GM11168 (cell line): Measurements from ENCODE around the gene MEGF8.

Experiments used
- in situ Hi-C: fragments of 300-500 bp; cut with MboI; formaldehyde crosslinking; loops from one replicate; pipeline ENCODE4 v1.12.0; 2022; ENCODE audit warnings: low sequenced_read_pairs; ENCODE audit not compliant: unreplicated experiment

Gene MEGF8

DNA sequence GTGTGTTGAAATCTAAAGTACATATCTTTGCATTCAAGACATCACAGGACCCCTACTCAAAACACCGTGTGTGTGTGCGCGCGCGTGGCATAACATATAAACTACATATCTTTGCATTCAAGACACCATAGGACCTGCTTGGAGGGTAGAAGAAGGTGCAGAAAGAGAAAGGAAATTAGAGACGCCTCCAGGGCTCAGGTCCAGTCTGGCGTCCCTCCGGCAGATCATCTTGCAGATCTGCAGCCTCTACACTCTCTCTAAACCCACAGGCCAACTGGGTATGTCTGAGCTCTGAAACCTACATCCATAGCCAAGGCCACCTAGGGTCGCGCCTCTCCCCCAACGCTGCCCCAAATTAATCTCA, 22.4 kb upstream of the MEGF8 start:
- in situ Hi-C loops, result no loop called here

DNA sequence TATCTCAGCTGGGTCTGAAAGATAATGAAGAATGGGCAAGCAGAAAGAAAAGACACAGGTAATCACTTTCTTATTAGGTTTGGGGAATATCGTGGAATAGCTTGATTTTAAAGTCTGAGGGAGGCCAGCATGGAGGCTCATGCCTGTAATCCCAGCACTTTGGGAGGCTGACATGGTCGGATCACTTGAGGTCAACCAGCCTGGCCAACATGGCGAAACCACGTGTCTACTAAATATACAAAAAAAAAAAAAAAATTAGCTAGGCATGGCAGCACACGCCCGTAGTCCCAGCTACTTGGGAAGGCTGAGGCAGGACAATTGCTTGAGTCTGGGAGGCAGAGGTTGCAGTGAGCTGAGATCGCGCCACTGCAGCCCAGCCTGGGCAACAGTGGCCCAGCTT, 21.6 kb upstream of the MEGF8 start:
- in situ Hi-C loops, result no loop called here

DNA sequence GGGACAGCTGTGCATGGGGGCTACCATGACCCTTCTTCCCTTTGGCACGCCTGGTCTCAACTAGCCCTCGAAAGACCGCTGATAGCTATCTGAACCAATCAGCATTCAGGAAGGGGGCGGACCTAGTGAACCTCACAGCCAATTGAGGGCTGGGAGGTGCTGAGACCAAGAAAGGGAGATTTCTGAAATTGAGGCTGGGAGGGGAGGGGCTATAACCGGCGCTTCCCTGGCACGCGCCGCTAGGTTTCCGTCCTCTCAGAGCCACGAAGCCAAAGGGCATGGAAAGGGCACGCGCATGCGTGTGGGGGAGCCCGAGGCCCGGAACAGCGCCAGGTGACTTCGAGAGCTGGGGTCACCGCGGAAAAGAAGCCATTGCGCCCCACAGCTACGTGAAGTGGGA, 18.8 kb upstream of the MEGF8 start:
- in situ Hi-C loops, result no loop called here

DNA sequence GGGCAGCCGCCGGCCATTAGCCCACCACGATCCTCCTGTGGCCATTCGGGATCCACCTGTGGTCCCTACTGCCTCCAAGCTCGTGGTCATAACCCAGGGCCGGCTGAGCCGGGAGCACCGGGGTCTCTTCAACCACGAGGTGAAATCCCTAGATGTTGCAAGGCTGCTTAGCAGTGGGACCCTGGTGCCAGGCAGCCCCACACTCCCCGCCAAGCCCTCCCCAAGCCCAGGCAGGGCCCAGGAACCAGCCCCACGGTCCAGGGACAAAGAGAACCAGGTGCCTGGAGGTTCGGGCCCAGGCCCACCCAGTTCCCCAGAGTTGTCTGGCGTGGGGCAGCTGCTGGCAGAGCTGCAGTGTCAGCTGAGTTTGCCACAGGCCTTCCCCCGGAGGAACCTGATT, 15.7 kb upstream of the MEGF8 start:
- in situ Hi-C loops, result no loop called here

DNA sequence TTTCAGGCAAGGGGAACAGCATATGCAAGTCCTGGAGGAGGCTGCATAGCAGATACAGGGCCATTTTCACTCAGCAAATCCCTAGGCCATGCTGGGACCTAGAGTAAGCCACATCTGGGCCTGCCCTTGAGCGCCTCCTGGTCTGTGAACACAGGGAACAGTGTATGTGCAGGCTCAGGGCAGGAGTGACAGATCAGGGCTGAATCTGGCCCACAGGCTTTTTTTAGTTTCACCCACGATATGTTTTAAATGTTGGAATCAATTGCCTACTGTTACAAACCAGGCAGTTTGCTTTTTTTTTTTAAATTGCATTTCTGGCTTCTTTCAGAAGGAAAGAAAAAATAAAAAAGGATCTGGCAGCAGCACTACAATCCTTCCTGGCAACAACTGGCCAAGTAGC, 13.8 kb upstream of the MEGF8 start:
- in situ Hi-C loops, result no loop called here

DNA sequence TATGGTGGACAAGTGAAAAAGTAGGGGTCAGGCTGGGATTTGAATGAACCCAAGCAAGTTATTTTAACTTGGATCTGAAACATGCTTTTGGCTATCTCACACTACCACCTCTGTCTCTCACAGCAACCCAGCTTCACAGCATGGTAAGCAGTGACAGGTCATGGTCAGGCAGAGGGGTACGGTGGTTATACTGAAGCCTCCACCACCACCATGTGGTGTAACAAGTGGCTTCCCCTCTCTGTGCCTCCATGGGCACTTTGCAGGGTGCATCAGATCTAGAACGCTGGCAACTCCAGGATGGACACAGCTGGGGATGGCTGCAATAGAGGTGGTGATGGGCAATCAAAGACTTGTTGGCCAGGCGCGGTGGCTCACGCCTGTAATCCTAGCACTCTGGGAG, 13.1 kb upstream of the MEGF8 start:
- in situ Hi-C loops, result no loop called here

DNA sequence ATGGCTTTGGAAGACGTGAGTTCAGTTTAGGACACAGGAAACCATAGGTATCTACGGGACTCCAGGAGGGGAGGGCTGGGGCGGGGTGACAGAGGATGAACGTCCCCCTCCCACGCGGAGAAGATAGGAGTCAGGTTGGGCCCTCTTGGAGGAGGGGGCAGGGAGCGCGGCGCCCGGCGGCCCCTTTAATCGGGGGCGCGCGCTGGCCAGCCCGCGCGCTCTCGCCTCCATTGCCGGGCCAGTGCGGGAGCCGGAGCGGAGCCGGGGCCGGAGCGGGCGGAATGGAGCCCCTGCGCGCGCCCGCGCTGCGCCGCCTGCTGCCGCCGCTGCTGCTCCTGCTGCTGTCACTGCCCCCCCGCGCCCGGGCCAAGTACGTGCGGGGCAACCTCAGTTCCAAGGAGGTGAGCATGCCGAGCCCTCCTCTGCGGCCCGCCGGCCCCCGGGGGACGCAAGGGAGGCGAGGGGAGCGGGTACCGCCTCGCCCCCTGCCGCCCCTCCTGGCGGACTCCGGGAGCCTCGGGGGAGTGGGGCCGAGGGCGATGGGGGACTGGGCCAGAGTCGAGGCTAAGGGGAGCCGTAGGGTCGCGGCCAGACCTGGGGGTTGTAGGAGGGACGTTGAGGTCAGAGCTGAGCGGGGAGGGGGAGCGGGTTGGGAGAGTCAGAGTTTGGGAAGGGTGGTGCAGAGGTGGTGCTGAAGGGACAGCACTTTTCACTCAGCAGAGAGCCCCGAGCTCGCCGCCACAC, 12.2 kb upstream of the MEGF8 start, which contains the start of gene TMEM145:
Gene TMEM145 (plus strand): TSS at position 214 of the 744 bp plus-strand sequence. CDS start 68 bp downstream, at position 282.
- in situ Hi-C loops, result no loop called here

DNA sequence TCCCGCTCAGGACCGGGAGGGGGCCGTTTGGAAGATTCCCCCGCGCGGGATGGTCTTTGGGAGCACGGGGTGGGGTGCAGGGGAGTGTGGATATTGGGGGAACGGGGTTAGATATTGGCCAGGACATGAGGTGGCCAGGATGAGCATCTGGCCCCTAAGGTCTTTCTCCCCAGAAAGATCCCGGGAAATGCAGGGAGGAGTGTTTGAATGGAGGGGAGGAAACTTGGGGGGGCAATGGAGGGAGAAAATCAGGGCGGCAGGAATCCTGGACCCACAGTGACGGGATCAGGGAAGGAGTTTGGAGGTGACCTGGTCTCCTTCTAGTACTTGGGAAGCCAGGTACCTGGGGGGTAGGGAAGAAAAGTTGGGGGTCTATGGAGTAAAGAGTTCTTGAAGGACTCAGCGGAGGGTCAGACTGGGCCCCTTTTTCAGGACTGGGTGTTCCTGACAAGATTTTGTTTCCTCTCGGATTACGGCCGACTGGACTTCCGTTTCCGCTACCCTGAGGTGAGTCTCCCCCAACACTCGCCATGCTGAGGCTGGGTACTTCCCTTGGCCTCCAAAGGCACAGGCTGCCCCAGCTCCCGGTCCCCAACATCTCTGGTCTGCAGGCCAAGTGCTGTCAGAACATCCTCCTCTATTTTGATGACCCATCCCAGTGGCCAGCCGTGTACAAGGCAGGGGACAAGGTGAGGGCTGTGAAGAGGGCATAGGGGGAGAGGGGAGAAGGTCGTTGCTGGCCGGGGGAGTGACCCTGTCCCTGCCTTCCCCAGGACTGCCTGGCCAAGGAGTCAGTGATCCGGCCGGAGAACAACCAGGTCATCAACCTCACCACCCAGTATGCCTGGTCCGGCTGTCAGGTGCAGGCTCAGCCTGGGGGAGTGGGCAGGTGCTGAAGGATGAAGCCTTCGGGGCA, 11.3 kb upstream of the MEGF8 start:
- in situ Hi-C loops, result no loop called here

DNA sequence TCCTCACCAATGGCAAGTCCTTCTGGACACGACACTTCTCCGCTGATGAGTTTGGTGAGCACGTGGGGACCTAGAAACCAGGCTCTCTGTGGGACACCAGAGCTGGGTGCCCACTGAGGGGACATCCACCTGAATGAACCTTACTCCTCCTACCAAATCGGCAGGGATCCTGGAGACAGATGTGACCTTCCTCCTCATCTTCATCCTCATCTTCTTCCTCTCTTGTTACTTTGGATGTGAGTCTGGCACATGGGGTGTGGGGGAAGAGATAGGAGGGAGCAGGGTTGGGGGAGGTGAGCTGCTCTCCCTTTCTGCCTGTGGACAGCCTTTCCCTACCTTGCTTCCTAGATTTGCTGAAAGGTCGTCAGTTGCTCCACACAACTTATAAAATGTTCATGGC, 10.4 kb upstream of the MEGF8 start:
- in situ Hi-C loops, result no loop called here

DNA sequence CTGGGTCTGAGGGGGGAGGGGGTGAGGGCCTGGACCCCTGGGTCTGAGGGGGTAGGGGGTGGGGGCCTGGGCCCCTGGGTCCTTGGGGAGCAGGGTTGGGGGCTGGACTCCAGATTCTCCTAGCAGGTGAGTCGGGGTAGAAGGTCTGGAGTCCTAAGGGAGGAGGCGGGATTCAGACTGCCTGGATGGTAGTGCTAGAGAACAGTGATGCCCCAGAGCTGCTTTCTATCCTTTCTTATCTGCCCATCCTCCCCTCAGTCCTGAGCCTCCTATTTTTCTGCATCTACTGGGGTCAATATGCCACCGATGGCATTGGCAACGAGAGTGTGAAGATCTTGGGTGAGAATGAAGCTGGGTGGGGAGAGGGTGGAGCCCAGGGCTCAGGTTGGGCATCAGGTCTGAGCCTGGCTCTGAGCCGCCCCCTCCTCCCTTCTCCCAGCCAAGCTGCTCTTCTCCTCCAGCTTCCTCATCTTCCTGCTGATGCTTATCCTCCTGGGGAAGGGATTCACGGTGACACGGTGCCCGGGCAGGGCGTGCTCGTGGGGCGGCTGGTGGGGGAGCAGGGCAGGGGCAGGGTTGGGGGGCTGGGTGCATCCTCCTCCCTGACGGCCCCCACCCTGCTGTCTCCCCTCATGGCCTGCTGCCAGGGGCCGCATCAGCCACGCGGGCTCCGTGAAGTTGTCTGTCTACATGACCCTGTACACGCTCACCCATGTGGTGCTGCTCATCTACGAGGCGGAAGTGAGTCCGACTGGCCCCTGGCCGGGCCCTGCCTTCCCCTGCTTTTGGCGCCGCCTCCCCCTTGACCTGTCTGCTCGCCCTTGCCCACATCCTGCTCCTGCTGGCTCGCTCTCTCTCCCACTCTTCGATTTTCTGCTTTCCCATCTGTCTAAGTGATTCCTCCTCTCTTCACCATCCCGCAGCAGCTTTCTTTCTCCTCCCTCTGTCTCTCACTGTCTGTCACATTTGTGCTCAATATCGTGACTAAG, 8.9 kb upstream of the MEGF8 start:
- in situ Hi-C loops, result no loop called here

DNA sequence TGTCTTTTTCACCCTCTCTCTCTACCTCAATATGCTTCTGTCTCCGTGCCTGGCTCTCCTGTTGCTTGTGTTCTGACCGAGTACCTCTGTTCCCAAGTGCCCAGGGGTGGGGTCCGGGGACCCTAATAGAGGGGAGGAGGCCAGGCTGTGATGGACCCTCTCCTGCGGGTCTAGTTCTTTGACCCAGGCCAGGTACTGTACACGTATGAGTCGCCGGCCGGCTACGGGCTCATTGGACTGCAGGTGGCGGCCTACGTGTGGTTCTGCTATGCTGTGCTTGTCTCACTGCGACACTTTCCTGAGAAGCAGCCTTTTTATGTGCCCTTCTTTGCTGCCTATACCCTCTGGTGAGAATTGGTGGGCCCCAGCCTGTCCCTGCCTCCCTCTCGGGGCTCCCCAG, 7.9 kb upstream of the MEGF8 start:
- in situ Hi-C loops, result no loop called here

DNA sequence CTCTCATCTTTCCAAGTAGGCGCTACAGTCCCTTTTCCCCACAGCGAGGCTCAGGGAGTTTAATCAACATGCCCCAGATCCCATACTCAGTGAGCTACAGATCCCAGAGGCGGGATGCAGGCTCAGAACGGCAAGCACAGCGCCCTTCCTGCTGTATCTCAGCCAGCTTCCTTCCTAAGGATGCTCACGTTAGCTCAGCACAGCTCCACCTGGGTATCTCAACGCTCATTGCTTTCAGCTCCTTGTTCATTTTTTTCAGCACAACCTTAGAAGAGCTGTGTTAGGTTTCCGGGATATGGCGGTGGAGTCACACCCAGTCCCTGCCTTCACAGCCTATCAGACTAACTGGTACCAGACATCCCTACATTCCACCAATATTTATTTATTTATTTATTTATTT, 3.1 kb upstream of the MEGF8 start:
- in situ Hi-C loops, result no loop called here

DNA sequence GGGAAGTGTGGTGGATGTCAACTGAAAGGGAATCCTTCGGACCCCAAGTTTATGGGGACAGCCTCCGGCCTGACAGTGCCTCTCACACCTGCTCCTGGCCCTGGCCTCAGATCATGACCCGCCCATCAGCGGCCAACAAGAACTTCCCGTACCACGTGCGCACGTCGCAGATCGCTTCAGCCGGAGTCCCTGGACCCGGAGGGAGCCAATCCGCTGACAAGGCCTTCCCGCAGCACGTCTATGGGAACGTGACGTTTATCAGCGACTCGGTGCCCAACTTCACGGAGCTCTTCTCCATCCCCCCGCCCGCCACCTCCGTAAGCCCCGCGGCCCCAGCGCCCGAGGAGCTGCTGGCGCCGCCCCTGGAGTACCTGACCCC, 2.0 kb upstream of the MEGF8 start:
- in situ Hi-C loops, result no loop called here

DNA sequence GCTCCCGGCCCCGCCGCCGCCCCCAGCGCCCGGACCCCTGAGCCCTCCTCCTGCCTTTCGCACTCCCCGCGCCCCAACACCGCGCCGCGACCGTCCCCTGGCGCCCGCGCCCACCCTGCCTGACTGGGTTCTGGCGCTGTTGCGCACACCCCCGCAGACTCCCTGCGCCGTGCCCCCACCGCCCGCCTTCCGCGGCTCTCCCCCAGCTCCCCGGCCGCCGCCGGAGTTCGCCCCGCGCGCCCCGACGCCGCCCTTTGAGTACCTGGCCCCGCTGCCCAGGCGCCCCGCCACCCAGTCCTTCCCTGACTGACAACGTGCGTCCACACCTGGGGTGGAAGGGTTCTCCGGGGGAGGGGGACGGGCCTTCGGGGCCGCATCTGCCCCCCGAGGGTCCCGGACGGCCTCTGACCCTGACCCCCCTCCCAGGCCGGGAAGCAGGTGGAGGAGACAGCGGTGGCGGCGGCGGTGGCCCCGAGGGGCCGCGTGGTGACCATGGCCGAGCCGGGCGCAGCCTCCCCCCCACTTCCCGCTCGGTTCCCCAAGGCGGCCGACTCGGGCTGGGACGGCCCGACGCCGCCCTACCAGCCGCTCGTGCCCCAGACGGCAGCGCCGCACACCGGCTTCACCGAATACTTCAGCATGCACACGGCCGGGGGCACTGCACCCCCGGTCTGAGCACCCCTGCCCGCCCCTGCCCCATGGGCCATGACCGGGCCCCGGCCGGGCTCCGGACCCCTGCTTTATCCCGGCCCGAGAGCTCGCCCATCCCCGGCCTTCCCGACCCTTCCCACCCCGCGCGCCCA, 1.4 kb upstream of the MEGF8 start:
- in situ Hi-C loops, result no loop called here

DNA sequence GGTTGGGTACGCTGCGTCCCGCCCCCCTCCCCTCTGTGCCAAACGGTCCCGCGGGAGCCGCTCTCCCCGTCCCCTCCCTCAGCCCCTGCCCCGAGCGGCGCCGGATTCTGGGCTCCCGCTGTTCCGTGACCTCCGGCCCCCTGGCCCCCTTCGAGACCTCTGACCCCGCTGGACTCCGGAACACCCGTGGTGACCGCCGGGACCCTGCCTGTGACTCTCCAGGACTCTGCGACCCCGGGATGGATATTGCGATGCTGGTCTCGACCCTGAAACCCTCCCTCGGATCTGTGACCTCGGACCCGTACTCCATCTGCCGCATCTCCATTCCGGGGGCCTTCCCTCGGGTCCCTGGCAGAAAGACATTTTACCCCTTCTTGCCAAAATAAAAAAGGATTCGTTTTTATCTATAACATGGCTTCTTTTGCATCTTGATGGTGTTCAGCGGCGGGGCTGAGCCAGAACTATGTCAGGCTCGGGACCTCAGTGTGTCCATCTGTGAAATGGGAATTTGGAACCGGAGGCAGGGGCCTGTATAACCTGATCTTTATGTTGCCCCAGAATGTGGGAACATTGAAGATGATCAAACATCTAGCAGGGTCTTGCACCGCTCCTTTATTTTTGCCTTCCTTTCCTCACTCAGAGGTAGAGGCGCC, 654 bp upstream of the MEGF8 start:
- in situ Hi-C loops, result no loop called here

DNA sequence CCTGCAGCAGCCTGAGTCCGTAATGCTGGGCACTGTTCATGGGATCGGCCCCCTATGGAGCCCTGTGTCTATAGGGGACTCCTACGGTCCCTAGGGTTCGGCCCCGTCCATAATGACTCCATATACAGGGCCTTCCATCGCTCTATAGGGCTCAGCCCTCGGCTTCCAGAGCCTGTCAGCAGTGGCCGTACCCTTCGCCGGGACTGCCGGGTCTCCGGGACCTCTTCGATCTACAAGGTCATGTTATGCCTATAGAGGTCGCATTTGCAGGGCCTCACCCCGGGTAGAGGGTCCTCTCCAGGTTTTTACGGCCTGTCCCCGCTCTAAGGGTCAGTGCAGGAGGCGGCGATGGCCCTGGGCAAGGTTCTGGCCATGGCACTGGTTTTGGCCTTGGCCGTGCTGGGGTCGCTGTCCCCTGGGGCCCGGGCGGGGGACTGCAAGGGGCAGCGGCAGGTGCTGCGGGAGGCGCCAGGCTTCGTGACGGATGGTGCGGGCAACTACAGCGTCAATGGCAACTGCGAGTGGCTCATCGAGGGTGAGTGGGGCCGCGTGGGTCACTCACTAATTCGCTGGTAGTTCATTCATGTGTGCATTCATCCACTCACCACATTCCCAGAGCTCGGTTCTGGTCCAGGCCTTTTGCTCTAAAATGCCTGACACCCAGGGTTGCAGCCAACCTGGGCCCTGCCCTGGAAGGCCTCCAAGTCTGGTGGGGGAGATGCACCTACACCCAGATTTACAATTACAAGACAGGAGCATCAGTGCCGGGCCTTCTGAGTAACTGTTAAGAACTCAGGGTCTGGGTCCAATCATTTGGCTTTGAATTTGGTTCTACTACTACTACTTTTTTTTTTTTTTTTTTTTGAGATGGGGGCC, 699 bp downstream of the MEGF8 start:
- in situ Hi-C loops, result no loop called here

DNA sequence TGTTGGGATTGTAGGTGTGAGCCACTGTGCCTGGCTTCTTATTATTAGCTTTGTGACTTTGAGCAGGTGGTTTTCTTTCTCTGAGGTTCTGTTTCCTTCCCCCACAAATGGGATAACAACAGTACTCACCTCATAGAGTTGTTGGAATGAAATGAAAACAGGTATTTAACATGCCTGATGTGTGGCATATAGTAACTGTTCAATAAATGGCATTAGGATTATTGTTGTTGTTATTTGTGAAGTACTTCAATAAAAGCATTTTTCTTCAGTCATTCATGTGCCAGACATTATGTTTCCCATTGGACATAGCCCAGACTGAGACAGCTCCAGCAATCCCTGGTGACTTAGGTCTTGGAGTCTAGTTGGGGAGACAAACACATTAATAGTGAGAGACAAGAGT, 1.5 kb downstream of the MEGF8 start:
- in situ Hi-C loops, result no loop called here

DNA sequence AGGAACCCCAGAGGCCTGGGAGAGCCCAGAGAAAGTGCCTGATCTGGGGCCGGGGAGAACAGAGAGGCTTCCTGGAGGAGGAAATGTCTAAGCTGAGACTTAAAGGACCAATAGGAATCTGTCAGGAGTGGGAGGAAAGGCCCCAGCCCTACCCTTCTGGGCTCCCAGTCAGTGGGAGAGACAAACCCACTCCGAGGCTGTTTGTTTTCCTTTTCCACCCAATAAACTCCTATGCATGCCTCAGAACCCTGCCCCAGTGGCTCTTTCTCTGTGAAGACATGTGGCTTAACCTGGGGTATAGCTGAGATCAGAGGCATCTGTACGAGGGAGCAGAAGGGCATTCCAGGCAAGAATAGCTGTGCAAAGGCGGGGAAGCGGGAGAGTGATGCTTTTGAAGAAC, 1.9 kb downstream of the MEGF8 start:
- in situ Hi-C loops, result no loop called here
